K562 treated with DMSO at 1 percent for 48 hours (cell line): ENCODE data around the gene CKLF. TPM values are rescaled to one million over a fixed set of nuclear protein-coding genes. Genes with fewer than 3 reads are reported as not detected.

Experiments used
- total RNA-seq: library from RNA; unstranded; fragments of 300-600 nt; gene quantifications from 2 replicates; pipeline ENCODE4 v1.2.3, GENCODE V29; 2022; ENCODE audit warnings: low replicate concordance; ENCODE audit errors: extremely low read depth

CKLF gene
- total RNA-seq, result not detected in 2 replicates

GRCh38 chr16:66552286-66553177 is at the start of gene CKLF:
Gene CKLF (plus strand): TSS chr16:66552576. CDS start chr16:66552716, 140 bp downstream.

DNA sequence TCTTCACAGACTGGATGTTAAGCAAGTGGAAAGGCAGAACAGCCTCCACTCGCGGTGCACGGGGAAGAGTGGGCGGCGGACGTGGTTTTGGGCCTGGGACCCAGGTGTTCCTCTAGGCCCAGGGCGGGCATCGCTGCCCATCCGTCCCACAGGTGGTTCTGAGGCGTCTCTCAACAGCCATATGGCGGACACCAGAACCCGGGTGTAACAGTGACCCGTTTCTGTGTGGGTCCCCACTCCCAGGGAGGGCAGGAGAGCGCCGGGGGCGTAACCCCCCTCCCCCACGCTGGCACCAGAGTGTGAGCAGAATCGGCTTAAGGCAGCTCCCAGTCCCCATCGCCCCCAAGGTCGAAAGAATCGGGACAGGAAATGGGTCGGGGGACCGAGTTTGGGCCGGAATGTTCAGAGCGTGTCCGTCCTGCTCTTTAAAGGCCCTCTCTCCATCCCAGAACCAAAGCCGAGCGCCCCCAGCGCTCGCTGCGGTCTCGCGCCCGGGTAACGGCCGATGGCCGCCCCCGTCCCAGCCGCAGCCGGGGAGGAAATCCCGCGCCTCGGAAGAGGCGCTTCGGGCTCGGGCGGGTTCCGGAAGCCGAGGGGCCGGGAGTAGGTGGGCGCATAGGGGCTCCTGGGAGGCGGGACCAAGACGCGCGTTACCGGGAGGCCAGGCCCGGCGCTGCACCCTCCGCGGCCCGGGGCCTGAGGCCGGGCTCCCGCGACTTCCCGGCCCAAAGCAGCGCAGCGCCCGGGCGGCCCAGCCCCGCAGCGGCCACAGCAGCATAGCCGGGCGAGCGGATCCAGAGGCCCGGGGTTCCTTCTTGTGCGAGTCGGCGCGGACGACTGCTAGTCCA is 2.9 kb upstream of the CKLF start, which contains the start of gene TK2:
Gene TK2 (minus strand): TSS at position 839 of the 848 bp plus-strand sequence. CDS start 61 bp downstream, at position 778.

GRCh38 chr16:66566051-66566901 is 13.9 kb downstream of the CKLF start, which contains the start of gene CMTM1:
Gene CMTM1 (plus strand): TSS chr16:66566439. CDS start chr16:66566514, 75 bp downstream.

GRCh38 chr16:66578651-66579531 is 26.5 kb downstream of the CKLF start, which contains the start of gene CMTM2:
Gene CMTM2 (plus strand): TSS chr16:66579463. CDS start chr16:66579608, 145 bp downstream.

GRCh38 chr16:66604376-66605176 is 52.2 kb downstream of the CKLF start, which contains the start of gene CMTM3:
Gene CMTM3 (plus strand): TSS chr16:66604704. CDS start chr16:66604806, 102 bp downstream.

Other genes with a start within 250 kb of the CKLF start
- not detected in 2 replicates for gene CDH5, start 185.9 kb upstream of the CKLF start, total RNA-seq
- not detected in 2 replicates for gene BEAN1, start 125.3 kb upstream of the CKLF start, total RNA-seq
- gene TK2, start 2.5 kb upstream of the CKLF start, total RNA-seq, result not detected in 2 replicates
- not detected in 2 replicates for gene CMTM1, start 13.9 kb downstream of the CKLF start, total RNA-seq
- gene CMTM2, start 26.9 kb downstream of the CKLF start, total RNA-seq, result not detected in 2 replicates
- not detected in 2 replicates for gene CMTM3, start 52.1 kb downstream of the CKLF start, total RNA-seq
- gene CMTM4, start 144.2 kb downstream of the CKLF start, total RNA-seq, result not detected in 2 replicates
- not detected in 2 replicates for gene DYNC1LI2, start 199.0 kb downstream of the CKLF start, total RNA-seq
- gene TERB1, start 249.0 kb downstream of the CKLF start, total RNA-seq, result not detected in 2 replicates